GM18520 (cell line): ENCODE results near the gene TMEM151B.
A peak's percentile ranks its signal among the peaks of the same experiment; 100 is the strongest.
"Not testable (repeated sequence)": the region's sequence is repeated elsewhere in the genome, so short reads cannot be mapped to it uniquely, and the experiment has no call there.

Experiments
- ATAC-seq: cut with Tn5 transposase; IDR thresholded peaks from one replicate; pipeline ENCODE4 v1.9.1; 2021; ENCODE audit not compliant: unreplicated experiment

The TMEM151B gene

DNA sequence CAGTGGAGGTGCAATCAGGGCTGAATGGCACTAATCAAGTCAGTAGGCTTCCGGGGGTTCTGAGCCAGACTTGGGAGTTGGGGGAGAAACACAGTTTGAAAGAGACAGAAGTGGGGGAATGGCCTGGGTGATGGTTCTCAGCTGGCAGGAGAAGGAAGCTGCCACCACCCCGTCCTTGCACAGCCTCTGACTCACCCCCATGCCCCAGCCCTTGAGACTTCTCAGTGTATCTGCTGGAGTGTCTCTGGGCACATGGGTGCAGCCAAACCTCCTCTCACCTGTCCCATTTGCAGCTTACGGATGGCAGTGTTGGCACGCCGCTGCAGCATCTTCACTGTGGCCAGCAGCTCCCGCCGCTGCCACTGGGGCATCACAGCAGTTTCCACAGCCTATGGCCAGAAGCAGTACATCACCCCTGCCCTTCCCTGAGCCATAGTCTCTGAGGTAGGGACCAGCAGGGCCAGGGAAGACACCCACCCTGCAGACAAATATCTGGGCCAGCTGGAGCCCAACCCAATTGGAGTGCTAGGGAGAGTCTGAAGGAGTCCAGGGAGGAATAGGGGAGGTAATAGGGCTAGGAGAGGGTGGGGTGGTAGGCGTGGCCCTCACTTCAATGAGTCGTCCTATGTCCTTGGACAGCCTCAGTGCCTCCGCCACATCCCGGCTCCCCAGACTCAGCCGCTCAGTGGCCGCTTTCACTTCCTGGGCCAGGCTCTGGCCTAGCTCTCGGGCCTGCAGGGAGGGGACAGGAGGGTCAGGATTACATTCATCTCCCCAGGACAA is 31.7 kb downstream of the TMEM151B start:
- ATAC-seq: no peak

DNA sequence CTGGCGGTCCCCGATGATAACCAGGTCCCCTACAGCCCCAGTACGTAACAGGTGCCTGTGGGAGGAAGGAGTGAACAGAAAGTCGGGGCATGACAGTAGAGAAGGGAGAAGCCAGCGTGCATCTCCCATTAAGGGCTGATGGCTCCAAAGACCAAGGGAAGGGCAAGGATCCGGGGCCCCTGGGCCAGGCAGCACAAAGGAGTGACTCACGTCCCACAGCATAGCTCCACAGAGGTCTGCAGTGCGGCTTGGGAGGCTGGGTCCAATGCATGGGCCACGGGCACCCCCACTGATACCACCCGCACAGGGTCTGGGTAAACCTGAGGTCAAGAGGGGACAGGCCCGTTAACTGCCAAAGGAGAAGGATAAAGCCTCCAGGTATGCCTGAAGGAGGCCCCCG is 32.6 kb downstream of the TMEM151B start:
- ATAC-seq: no peak

- ATAC-seq: no peak
These were observed 33.6 kb downstream of the TMEM151B start for GRCh38 chr6:44303842-44304241.

- no peak for ATAC-seq
These were observed 34.3 kb downstream of the TMEM151B start for GRCh38 chr6:44304282-44305199.

- ATAC-seq: no peak
These were observed 35.0 kb downstream of the TMEM151B start for GRCh38 chr6:44305200-44305725.

DNA sequence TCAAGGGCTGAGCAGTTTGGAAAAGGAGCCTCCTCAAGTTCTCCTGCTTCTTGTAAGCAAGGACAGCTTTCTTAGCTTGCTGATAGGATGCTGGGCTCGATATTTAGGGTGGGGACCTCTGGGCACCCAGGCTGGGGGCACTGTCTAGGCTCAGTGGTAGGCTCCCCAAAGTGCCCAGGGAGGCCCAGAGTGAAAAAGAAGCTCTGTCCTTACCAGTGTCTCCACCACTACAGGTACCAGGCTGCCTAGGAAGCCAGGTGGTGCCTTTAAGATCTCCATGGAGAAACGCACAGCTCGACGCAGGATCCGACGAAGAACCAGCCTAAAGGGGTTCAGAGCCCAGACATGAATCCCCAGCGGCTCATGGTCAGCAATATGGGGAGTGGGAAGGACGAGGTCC is 36.5 kb downstream of the TMEM151B start:
- no peak for ATAC-seq

DNA sequence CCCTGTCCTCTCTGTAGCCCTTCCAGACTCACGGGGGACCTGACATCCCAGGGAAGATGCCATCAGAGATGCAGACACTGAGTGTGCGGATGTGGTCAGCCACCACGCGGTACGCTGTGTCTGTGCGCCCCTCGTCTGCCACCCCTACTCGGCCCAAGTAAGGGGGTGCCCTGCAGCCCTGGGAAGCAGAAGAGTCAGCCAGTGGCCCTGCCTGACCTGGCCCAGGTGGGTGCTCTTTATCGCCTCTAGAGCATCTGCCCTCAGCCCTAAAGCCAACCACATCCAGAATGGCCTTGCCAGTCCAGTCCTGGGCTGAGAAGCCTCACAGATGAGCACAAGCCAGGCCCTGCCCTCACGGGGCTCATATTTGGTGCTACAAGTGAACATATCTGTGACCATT is 37.0 kb downstream of the TMEM151B start:
- ATAC-seq: no peak

GRCh38 chr6:44309092-44309491 is 38.8 kb downstream of the TMEM151B start:
- ATAC-seq: no peak

- ATAC-seq: no peak
These were observed 39.4 kb downstream of the TMEM151B start for GRCh38 chr6:44309631-44310030.

GRCh38 chr6:44310241-44310640 is 40.0 kb downstream of the TMEM151B start:
- ATAC-seq: no peak

GRCh38 chr6:44311304-44311703 is 41.1 kb downstream of the TMEM151B start:
- no peak for ATAC-seq

- no peak for ATAC-seq
These were observed 41.5 kb downstream of the TMEM151B start for GRCh38 chr6:44311767-44312166.

DNA sequence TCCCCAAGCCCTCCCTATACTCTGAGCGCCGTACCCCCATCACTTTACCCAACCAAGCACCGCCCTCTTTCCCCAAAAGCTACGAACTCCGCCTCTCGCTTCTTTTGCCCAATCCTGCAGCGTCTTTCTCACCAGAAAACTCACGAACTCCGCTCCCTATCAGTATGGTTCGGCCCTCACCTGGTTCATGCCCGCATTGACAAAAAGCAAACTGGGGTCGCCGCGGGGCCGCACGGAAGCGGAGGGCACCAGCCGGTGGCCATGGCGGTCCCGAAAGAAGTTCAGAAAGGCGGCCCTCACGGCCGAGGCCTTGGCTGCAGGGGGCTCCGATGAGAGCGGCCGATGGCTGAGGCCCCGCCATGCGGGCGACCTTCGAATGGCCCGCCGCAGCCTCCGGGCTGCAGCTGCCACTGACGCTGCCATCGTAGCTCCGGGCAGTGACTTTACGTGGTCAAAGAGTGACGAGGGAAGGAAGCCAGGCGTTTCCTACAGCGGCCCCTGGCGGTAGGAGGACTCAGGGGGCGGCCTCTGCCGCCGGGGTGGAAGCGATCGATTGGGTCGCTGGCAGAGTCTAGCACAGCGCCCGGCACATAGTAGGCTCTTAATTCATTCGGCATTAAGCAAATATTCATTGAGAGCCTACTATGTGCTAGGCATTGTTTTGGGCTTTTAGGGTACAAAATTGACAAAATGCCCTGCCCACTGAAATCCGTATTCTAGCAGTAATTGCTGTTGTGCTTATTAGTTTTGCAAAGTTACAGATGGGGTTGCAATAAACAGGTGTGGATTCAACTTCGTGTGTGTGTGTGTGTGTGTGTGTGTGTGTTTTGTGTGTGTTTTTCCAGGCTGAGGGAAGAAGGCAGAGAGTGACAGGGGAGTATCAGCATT is 42.9 kb downstream of the TMEM151B start, which contains the start of gene AARS2:
TSS of gene AARS2 (minus strand) at position 447 of the 888 bp plus-strand sequence. CDS start at position 423, 24 bp downstream.
- ATAC-seq: peak; percentile 80

DNA sequence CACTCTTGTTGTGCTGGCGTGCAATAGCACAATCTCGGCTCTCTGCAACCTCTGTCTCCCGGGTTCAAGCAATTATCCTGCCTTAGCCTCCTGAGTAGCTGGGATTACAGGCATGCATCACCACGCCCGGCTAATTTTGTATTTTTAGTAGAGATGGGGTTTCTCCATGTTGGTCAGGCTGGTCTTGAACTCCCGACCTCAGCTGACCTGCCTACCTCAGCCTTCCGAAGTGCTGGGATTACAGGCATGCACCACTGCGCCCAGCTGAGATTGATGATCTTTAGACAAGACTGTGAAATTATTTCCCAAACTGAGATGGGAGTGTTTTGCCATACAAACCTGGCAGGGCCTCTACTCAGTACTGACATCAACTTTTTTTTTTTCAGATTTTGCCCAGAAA is 44.4 kb downstream of the TMEM151B start:
- ATAC-seq: not testable (repeated sequence)

DNA sequence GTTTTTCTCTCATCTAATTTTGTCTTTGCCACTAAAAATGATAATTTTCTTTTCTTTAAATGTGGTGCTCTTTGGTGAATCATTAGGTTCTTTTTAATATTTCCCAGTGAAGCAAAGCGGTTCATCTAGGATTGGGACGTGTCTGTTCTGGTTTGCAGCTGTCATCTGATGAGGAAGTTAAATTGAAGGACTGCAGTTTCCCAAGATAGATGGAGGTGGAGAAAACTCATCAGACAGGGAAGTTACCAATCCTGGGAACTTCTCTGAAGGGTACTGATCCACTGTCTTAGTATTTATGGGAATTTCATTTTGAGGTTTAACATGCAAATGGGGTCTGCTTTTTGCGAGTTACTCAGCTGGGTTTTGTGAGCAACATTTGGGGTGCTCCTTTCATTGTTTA is 45.3 kb downstream of the TMEM151B start:
- no peak for ATAC-seq

DNA sequence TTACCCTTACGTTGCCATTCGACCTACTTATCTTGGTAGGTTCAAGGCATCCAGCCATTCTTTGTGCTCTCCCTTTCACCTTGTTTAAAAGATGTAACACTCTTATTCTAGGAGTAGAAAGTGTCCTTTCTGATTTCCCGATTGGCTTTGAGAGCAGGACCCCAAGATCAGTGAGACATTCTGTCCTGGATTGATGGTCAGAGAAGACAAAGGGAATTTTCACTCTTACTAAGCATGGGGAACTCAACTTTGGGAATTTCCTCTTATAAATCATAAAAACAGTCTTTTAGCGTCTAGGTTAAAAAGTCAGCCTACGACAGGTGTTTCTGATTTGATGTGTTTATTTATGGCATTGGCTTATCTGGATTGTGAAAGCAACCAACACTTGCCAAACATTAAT is 45.7 kb downstream of the TMEM151B start:
- no peak for ATAC-seq

- ATAC-seq: no peak
These were observed 46.2 kb downstream of the TMEM151B start for GRCh38 chr6:44316481-44316880.

DNA sequence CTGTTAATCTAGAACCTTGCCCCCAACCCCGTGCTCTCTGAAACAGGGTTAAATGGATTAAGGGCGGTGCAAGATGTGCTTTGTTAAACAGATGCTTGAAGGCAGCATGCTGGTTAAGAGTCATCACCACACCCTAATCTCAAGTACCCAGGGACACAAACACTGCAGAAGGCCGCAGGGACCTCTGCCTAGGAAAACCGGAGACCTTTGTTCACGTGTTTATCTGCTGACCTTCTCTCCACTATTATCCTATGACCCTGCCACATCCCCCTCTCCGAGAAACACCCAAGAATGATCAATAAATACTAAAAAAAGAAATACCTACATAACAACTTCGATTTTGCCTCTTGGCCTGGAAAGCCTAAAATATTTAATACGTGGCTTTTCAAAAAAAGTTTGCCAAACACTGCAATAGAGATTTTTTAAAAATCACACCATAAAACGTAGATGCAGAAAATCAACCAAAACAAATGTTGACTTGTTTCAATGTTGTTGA is 46.9 kb downstream of the TMEM151B start:
- not testable (repeated sequence) for ATAC-seq

DNA sequence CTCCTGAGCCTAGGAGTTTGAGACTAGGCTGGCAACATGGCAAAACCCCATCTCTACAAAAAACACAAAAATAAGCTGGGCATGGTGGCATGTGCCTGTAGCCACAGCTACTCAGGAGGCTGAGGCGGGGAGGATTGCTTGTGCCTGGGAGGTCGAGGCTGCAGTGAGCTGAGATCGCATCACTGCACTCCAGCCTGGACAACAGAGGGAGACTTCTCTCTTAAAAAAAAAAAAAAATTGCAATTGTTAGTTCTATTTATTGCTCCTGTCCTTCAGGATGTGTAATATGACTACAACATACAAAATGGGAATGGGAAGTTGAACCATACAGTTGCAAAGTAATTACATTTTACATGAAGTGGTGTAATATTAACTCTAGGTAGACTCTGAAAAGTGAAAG is 51.0 kb downstream of the TMEM151B start:
- ATAC-seq: no peak

GRCh38 chr6:44327096-44327495 is 56.8 kb downstream of the TMEM151B start:
- no peak for ATAC-seq
